Measurements from ENCODE around the gene GATAD1. TPM values are rescaled to one million over a fixed set of nuclear protein-coding genes. Genes with fewer than 3 reads are reported as not detected.
"Not testable (repeated sequence)": the region's sequence is repeated elsewhere in the genome, so short reads cannot be mapped to it uniquely, and the experiment has no call there.

GATAD1 gene
- total RNA-seq, 3 donors from 2014 or later: 42.6 to 74.9 (median 51.5) TPM

- H3K36me3 ChIP-seq: no peaks in the 10 kb centered on the region
- H3K9me3 ChIP-seq: no peaks in the 10 kb centered on the region
- no peaks in the 10 kb centered on the region for H3K4me1 ChIP-seq
- no peak overlapping the region for H3K27ac ChIP-seq
- DNase-seq (ENCODE audit: low spot score in 2 of 2): no peak
- no peak for TF ChIP-seq POLR2A (IDR thresholded peaks at IDR 0.05)
- no peak for TF ChIP-seq POLR2AphosphoS5 (IDR thresholded peaks at IDR 0.05)
- no peak for TF ChIP-seq CTCF (IDR thresholded peaks at IDR 0.05)
- intact Hi-C loops (cut with DNase I; ENCODE audit: low total_unique reads): no loop called here
- no peak overlapping the region for H3K4me3 ChIP-seq
- no peaks in the 10 kb centered on the region for H3K27me3 ChIP-seq
Observed at GRCh38 chr7:92462560-92462959, 15.3 kb downstream of the GATAD1 start.

- Histone ChIP-seq H3K27me3 (no peaks in the 10 kb centered on the region), H3K4me1 (no peaks in the 10 kb centered on the region), H3K36me3 (no peaks in the 10 kb centered on the region), H3K4me3 (no peak overlapping the region), H3K27ac (peak overlapping the region; percentile 31 to 54), H3K9me3 (no peaks in the 10 kb centered on the region)
- DNase-seq (ENCODE audit: low spot score in 2 of 2): peak in 1 of 2 donors; percentile 40
- TF ChIP-seq POLR2AphosphoS5 (IDR thresholded peaks at IDR 0.05) (peak in 1 of 3 donors; percentile 20), POLR2A (IDR thresholded peaks at IDR 0.05) (no peak), CTCF (IDR thresholded peaks at IDR 0.05) (no peak)
- intact Hi-C loops (cut with DNase I; ENCODE audit: low total_unique reads): no loop called here
Observed at GRCh38 chr7:92464515-92464914, 17.2 kb downstream of the GATAD1 start.

GRCh38 chr7:92466682-92467081, 19.4 kb downstream of the GATAD1 start:
- H3K27ac ChIP-seq: no peak overlapping the region
- no peak overlapping the region for H3K4me3 ChIP-seq
- H3K9me3 ChIP-seq: no peaks in the 10 kb centered on the region
- H3K36me3 ChIP-seq: no peaks in the 10 kb centered on the region
- intact Hi-C loops (cut with DNase I; ENCODE audit: low total_unique reads): no loop called here
- H3K4me1 ChIP-seq: no peaks in the 10 kb centered on the region
- no peak for TF ChIP-seq CTCF (IDR thresholded peaks at IDR 0.05)
- TF ChIP-seq POLR2A (IDR thresholded peaks at IDR 0.05): no peak
- no peak for TF ChIP-seq POLR2AphosphoS5 (IDR thresholded peaks at IDR 0.05)
- no peak for DNase-seq (ENCODE audit: low spot score in 2 of 2)
- no peaks in the 10 kb centered on the region for H3K27me3 ChIP-seq

- intact Hi-C loops (cut with DNase I; ENCODE audit: low total_unique reads); H3K4me1 ChIP-seq; H3K36me3 ChIP-seq; H3K4me3 ChIP-seq; H3K27ac ChIP-seq; DNase-seq (ENCODE audit: low spot score in 2 of 2); H3K9me3 ChIP-seq; H3K27me3 ChIP-seq: not testable (repeated sequence)
Observed at GRCh38 chr7:92468589-92468988, 21.3 kb downstream of the GATAD1 start.

- TF ChIP-seq POLR2AphosphoS5 (IDR thresholded peaks at IDR 0.05): peak in 1 of 3 donors; percentile 17
- H3K36me3 ChIP-seq; H3K9me3 ChIP-seq; H3K4me3 ChIP-seq; H3K27me3 ChIP-seq; H3K4me1 ChIP-seq; intact Hi-C loops (cut with DNase I; ENCODE audit: low total_unique reads): not testable (repeated sequence)
- DNase-seq (ENCODE audit: low spot score in 2 of 2): peak; percentile 40 to 56
- peak overlapping the region in 1 of 2 donors; percentile 39 for H3K27ac ChIP-seq
Observed at GRCh38 chr7:92473989-92474388, 26.7 kb downstream of the GATAD1 start.

GRCh38 chr7:92475261-92475770, 28.0 kb downstream of the GATAD1 start:
- H3K36me3 ChIP-seq; intact Hi-C loops (cut with DNase I; ENCODE audit: low total_unique reads): not testable (repeated sequence)

GRCh38 chr7:92475851-92476590, 28.7 kb downstream of the GATAD1 start:
- H3K27me3 ChIP-seq; H3K9me3 ChIP-seq; H3K4me3 ChIP-seq; H3K4me1 ChIP-seq; intact Hi-C loops (cut with DNase I; ENCODE audit: low total_unique reads); DNase-seq (ENCODE audit: low spot score in 2 of 2); H3K36me3 ChIP-seq; H3K27ac ChIP-seq: not testable (repeated sequence)

More at GRCh38 chr7:92475261-92475770, 28.0 kb downstream of the GATAD1 start:
- not testable (repeated sequence) for DNase-seq (ENCODE audit: low spot score in 2 of 2); H3K9me3 ChIP-seq; H3K4me1 ChIP-seq; H3K27me3 ChIP-seq; H3K4me3 ChIP-seq; H3K27ac ChIP-seq

- H3K36me3 ChIP-seq; intact Hi-C loops (cut with DNase I; ENCODE audit: low total_unique reads); H3K27me3 ChIP-seq; H3K9me3 ChIP-seq; H3K4me3 ChIP-seq; H3K27ac ChIP-seq; DNase-seq (ENCODE audit: low spot score in 2 of 2); H3K4me1 ChIP-seq: not testable (repeated sequence)
Observed at GRCh38 chr7:92477681-92478080, 30.4 kb downstream of the GATAD1 start, which contains the start of gene ERVW-1. TSS of gene ERVW-1 (minus strand) at chr7:92477946. CDS start at chr7:92470381, 7,565 bp downstream.
